Activated CD4-positive, alpha-beta T cell treated with anti-CD3 and anti-CD28 coated beads, Interleukin-2, amount 50 U/mL, for 1 hour (primary cell): Measurements from ENCODE around the gene CHST7.
A peak's percentile ranks its signal among the peaks of the same experiment; 100 is the strongest.
"Not testable (repeated sequence)": the region's sequence is repeated elsewhere in the genome, so short reads cannot be mapped to it uniquely, and the experiment has no call there.

Experiments used
- DNase-seq: peaks from one replicate; pipeline ENCODE4 v3.0.0-alpha.2; 2020

The CHST7 gene, protein sequence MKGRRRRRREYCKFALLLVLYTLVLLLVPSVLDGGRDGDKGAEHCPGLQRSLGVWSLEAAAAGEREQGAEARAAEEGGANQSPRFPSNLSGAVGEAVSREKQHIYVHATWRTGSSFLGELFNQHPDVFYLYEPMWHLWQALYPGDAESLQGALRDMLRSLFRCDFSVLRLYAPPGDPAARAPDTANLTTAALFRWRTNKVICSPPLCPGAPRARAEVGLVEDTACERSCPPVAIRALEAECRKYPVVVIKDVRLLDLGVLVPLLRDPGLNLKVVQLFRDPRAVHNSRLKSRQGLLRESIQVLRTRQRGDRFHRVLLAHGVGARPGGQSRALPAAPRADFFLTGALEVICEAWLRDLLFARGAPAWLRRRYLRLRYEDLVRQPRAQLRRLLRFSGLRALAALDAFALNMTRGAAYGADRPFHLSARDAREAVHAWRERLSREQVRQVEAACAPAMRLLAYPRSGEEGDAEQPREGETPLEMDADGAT

DNA sequence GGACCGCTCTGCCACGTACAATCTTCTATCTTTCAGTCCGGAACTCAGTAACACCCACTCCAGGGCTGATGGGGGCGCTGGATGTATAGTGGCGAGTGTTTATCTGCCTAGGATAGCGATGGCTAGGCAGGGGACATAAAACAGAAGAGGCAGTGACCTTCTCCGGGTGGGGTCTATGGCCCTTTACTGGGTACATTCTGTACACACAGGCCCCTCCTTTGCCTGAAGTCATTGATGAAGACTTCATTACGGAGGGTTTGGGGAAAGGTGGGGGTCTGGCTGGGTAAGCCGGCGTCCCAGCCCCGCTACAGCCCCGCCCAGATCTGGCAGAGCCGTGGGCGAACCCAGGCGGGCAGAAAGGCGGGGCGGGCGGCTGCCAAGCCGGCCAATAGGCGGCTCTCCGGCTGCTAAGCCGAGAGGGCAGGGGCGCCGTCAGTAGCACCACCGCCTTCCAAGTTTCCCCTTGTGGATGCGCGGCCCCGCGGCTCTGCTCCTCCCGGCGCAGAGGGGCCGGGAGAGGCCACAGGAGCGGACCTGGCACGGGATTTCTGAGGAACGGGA, at the start of gene CHST7:
Gene CHST7, plus strand, starts transcription at position 435 of the 561 bp plus-strand sequence. CDS start 167 bp downstream, outside the sequence.
- DNase-seq: peak; percentile 52

DNA sequence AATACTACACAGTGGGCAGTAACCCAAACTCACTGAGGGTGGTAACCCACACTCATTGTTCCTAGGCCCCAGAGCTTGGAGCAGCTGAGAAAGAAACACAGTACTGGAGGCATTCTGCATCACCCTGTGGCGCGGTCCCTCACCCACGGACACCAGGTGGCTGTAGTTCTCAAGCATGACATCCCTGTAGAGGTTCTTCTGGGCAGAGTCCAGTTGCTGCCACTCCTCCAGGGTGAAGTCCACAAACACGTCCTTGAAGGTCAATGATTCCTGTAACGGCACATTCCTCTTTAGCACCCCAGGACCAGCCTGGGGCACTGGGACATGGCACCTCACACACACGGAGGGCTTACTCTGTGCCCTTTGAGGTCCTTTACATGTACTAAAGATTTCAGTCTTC, 44.9 kb upstream of the CHST7 start:
- not testable (repeated sequence) for DNase-seq

DNA sequence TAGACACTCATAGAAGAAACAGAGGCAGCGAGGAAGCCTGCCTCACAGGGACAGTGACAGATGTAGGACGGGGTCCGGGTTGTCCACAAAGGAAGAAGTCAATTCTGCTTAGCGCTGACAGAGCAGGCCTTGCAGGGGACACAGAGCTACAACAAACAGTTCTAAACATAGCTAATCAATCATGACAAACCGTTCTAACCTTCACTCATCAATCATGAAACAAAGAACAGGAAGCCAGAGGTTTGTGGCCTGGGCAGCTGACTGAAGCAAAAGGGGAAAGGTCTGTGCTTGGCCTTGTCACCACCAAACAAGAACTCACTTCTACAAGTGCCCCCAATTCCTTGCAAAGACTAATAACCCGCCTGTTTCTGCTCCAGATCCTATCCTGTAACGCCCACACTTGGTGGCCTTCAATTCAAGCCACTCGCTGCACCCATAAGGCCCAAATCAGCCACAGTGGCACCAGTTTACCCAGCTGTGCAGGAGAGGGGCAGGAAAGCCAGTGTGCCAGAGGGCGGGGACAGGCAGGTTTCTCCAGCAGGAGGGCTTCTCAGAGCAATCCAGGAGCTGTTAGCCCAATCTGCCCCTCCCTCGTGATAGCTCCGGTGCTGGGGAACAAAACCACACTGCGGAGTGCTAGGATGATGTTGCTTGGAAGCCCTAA, 43.7 kb upstream of the CHST7 start:
- not testable (repeated sequence) for DNase-seq

DNA sequence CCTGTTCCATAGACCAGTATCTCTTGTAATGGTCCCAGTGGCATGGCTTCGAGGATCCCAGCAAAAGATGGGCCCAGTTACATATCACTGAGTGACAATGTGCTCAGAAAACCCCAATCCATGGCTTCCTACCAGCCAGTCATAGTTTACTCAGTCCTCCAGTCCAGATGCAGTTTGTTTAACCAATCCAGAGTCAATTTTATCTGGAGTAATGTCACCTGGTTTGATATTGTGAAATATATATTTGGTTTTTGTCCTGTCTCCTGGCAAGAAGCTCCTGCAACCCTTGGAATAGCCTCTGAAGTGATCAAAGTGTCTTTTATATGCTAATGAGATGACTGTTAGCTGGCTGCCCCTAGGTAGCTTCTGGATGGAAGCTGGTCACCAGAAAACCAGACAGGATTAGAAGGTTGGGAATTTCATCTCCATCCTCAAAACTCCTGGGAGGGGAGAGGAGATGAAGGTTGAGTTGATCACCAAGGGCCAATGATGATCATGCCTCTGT, 43.1 kb upstream of the CHST7 start:
- not testable (repeated sequence) for DNase-seq

DNA sequence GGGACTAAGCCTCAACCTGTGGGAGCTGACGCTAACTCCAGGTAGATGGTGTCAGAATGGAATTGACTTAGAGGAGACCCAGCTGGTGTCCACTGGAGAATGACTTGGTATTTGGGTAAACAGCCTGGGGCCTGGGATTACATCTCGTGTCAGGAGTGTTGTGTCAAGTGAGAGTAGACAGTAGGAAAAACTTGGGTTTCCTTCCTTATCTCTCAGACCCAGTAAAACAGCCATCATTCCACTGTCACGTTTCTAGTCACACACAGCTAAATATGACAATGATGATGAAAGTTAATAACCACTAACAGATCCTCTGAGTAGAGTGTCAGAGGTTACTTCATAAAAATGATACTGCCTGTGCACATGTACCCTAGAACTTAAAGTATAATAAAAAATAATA, 42.1 kb upstream of the CHST7 start:
- no peak for DNase-seq

DNA sequence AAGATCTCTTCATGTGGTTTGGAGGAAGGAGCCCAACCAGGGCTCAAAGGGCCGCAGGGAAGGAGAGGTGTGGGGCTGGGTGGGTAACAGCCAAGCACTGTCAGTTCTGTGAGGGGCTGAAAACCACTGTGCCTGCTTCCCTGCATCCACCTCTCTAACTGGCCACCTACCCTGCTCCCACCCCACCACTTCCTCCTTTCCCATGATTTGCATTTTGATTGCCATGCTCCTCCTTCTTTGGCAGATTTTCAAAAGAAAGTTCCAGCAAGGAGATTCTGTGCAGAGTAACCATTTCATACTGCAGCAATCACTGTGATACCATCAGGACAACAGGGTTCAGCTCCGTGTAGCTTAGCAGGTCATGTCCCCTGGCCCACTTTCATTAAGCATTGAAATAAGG, 30.1 kb upstream of the CHST7 start:
- DNase-seq: no peak

DNA sequence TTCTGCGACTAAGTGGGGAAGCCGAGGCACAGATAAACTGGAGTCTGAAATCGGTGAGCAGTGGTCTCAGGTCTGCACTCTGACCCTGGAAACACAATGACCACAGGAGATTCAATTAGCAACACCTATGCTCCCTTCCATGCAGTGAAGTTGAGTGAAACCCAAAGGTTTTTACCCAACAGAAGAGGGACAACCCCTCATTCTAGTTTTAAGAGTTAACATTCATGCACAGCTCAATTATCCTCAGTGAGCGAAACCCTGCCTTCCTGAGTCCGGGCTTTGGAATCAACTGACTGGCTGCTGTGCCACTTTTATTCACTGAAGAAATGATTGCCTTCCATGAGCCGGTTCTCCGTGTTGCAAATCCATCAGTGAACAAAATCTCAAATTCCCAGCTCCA, 29.0 kb upstream of the CHST7 start:
- DNase-seq: not testable (repeated sequence)

DNA sequence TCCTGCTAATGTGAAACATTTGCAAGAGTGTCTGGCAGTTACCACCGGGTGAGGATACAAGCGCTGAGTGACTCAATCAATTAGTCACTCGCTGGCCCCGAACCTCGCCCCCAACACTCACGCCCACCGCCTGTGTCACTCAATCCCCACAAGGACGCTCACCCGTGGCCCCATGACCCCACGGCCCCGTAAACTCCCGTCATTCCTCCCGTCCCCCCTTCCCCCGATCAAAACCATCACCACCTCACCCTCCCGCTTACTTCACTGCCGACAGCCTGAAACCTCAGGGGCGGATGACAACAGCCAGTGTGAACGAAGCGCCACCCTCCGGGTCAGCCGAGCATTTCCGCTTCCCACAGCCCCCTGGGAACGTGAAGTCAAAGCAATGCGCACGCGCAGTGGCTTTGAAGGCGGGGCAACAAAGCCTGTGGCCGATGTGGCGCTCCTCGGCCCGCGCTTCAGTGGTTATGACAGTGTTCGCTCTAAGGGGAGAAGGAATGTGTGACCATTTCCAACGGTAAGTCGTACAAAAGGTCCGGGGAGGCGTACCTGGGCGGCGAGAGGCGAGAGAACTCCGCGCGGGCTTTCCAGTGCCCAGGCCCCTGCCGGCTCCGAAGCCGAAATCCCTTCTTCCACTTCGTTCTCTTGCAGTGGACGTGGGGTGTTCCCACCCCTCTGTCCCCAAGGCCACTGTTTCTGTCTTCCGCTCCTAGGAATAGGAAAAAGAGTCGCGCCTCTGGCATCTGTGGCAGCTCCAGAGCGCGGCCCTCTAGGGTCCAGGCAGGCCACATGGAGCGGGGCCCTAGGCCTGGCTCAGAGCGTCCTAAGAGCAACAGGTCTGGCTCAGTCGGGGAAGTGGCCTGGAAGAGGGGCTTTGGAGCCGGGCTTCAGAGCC, 28.2 kb upstream of the CHST7 start, which contains the start of gene ZNF674:
Gene ZNF674, minus strand, starts transcription at position 311 of the 895 bp plus-strand sequence. CDS start 3,334 bp downstream, outside the sequence.
- peak; percentile 92 for DNase-seq

DNA sequence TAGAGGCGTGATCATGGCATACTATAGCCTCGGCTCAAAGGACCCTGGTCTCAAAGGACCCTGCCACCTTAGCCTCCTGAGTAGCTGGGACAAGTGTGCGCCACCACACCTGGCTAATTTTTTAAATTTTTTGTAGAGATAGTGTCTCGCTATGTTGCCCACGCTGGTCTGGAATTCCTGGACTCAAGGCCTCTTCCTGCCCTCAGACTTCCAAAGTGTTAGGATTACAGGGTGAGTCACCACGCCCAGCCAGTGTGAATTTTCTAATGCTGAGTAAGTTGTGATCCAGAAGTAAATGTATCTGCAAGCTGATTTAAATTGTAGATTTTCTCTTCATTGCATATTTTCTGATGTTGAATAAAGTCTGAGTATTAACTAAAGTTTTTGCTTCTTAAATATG, 25.7 kb upstream of the CHST7 start:
- no peak for DNase-seq

DNA sequence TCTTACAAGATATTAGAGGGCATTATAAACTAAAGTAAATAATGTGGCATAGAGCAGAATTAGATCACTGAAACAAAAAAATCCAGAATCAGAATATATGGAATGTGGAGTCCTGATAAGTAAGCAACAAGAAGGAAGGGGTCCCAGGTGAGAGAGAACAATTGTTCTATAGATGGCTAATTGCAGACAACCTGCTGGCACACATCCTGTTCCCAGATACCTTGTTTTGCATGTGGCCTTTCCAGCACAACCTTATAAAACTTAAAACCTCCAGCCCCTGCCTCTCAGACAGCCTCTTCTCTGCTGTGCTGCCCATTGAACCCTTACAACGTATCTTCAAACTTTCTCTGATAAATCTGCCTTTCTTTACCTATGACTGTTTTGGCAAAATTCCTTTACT, 23.7 kb upstream of the CHST7 start:
- no peak for DNase-seq

DNA sequence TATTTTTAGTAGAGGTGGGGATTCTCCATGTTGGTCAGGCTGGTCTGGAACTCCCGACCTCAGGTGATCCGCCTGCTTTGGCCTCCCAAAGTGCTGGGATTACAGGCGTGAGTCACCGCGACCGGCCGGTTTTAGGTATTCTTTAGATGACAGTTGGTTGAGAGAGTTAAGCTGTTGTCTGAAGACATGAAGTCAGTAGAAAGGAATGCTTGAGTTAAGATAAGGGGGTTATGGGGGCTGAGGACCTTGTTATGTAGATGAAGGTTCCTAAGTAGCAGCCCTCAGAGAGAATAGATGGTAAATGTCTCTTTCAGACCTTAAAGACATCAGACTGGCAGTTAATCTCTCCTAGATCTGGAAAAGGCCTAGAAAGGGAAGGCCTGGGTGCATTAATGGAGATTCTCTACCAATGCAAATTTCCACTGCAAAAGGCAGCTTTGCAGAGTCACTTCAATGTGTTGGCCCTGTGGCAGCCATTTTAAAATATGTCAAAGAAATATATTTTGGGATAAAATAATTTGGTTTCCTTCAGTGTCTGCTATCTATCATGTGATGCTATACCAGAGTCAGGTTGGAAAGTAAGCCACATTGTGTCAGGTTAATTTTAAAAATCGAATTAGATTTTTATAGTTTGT, 22.0 kb upstream of the CHST7 start:
- DNase-seq: no peak

DNA sequence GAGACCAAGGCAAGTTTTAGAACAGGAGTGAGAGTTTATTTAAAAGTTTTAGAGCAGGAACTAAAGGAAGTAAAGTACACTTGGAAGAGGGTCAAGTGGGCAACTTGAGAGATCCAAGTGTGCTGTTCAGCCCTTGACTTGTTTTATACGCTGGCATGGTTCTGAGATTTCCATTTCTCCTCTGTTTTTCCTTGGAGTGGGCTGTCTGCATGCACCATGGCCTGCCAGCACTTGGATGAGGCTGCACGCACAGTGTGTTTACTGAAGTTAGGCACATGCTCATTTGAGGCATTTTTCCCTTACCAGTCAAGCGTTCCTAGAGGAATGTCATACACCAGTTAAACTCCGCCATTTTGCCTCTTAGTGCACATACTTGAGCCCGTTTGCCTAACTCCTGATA, 19.6 kb upstream of the CHST7 start:
- no peak for DNase-seq

DNA sequence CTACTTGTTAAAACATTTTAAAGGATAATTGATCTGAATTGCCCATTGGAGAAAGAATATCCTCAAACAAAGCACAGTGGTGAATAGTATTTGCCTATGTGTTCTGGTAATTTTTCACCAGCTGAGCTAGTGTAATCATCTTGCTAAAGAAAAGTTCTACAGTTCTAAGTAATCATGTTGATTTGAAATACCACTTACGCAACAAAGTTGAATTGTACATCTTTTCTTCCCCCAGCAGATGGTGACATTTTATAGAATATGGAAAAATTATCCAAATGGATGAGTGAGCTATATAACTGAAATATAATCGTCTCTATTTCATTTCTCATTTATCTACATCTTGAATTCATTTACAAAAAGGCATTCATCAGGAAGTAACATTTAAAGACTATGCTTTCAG, 18.6 kb upstream of the CHST7 start:
- DNase-seq: no peak

DNA sequence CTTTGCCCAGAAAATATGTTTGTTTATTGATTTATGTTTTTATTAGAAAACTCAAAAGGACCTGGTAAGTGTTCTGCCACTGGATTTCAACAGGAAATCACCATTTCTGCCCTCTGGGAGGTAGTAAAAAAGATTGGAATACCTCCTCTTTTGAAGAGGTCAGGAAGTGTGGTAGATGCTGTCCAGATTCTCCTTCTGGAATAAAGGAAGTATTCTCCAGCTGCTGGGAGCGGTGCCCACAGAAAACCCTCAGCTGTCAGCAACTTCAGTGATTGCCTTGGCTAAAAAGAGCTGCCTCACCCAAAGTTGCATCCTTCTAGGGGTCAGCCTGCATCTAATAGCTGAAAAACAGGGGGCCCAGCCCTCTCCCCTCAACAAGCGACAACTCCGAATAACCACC, 14.5 kb upstream of the CHST7 start:
- no peak for DNase-seq

DNA sequence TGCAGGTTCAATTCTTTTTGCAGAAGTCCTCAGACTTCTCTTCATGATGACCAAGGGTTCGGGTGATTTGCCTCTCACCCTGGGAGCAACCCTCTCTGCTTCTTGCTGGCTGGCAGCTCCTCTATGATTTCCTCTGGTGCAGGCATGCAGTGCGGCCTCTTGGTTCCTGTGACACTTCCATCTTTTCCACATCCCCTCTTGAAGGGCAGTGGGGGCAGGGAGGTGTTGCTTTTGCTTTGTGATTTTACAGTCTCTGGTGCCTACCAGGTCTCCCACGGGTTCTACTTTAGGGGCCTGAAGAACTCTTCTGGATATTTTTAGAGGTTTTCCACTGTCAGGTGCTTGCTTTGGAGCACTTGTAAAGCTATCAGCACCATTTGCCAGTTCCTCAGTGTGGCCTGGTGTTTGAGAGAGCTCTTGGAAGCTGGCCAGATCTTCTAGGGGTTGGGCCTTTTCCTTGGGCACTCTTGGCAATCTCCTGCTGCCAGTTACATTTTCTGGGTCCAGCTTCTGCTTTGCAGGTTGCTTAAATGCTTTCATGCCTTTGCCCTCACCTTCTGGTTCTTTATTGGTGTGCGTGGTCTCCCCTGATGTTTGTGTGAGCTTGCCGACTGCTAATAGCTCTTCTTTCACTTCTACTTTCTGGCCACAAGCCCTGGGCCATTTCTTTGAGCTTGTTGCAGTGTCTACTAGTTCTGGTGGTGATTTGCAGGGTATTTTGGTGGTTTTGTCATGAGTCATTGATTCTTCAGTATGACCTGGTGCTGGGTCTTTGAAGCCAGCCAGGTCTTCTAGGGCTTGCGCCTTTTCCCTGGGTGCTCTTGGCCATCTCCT, 11.5 kb upstream of the CHST7 start:
- no peak for DNase-seq

DNA sequence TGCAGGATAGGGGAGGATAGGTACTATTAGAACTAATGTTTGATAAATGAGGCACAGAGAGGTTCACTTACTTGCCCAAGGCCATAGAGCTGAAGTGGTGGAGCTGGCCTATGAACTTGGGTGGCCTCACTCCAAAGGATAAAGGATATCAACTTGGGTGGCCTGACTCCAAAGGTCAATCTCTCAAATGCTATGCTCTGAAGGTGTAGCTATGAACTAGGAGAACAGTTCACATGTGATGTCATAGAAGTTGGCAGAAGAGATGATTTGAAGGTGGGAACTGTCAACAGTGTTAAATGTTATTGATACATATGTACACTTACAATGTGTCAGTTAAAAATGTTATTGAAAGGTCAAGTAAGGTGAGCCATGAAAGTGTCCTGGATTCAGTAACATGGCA, 6.2 kb upstream of the CHST7 start:
- DNase-seq: no peak

DNA sequence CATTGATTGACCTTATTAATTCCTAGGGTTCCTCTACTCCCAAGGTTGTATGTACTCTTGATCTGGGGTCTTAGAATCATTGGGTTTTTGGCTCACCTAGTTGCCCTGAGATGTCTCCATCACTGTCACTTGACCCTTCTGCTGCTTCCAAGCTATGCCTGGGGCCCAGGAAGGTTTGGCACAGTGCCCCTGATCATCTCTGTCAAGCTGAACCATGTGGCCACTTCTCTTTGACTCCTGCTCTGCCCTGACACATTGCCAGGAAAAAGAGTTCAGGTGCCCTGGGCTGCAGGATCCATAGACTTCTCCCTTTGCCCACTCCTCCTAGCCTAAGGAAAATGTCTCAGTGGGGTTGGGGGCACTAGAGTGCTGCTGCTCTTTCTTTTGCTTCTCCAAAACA, 3.9 kb upstream of the CHST7 start:
- no peak for DNase-seq

DNA sequence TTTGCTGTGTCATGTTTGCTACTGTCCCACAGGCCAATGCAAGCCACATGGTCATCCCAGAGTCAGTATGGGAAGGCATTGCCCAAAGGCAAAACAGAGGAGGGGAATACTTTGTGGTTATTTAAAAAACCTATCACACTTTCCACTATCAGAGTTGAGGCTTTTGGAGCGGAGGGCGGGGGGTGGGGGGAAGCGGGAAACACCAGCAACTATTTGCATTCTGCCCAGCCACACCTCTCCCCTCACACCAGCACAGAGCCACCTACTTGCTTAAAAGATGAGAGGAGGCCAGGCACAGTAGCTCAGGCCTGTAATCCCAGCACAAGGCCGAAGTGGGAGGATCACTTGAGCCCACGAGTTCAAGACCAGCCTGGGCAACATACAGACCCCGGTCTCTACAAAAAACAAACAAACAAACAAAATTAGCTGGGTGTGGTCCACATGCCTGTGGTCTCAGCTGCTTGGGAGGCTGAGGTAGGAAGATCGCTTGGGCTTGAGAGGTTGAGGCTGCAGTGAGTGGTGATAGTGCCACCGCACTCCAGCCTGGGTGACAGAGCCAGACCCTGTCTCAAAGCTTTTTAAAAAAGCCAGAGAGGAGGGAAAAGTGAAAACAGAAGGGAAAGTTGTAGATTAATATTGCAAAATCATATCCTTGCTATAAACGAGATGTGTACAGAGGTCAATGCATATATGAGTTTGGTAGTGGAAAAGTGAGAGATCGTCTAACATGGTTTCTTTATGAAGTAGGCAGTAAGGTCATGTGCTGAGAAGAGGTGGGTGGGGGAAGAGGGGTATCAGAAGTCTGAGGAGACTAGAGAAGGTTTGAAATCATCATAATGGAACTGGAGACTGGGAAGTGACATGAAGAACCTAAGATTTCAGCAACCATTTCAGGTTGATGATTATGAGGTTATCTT, 1.9 kb upstream of the CHST7 start:
- no peak for DNase-seq

DNA sequence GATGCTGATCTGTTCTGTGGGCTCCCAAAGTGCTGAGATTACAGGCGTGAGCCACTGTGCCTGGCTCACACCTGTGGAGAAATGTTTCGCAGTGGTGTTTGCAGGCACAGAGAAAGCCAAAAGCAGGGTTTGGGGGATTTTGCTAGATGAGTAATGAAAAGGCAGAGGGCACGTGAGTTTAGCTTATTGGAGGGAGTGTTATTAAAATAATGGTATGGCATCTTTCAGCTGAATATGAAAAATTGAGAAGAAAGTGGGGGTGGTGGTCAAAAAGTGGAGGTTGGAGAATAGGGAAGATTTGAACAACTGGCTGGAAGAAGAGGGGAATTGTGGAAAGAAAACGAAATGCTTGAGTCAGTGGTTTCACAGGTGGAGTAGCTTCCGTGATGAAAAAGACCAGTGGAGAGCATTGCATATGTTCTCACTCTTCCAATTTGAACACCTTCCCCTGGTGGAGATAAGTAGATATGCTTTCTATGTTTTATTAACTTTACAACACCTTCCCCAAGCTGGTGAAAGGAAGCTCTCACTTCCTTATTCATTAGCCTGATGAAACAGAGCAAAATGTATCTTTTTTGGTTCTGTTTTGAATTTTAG, 1.1 kb upstream of the CHST7 start:
- DNase-seq: peak; percentile 1
